Suprapubic skin (tissue), 4 donors: ENCODE measurements around the gene ZC3H4. TPM values are rescaled to one million over a fixed set of nuclear protein-coding genes. Genes with fewer than 3 reads are reported as not detected.

Source experiments
- DNase-seq, 2 donors: peaks; one replicate each; pipeline ENCODE4 v3.0.0-alpha.2; 2019; ENCODE audit warnings: low spot score in 2 of 2
- H3K27ac ChIP-seq: fragments of 200-600 bp; sonication (generic); one replicate; pipeline ENCODE4 v1.5.1; 2019
- H3K27me3 ChIP-seq: fragments of 200-600 bp; sonication (generic); one replicate; pipeline ENCODE4 v1.5.1; 2019
- H3K36me3 ChIP-seq: fragments of 200-600 bp; sonication (generic); one replicate; pipeline ENCODE4 v1.5.1; 2019
- H3K4me1 ChIP-seq: fragments of 200-600 bp; sonication (generic); one replicate; pipeline ENCODE4 v1.5.1; 2019
- H3K4me3 ChIP-seq: fragments of 200-600 bp; sonication (generic); one replicate; pipeline ENCODE4 v1.5.1; 2019; ENCODE audit warnings: mild to moderate bottlenecking
- H3K9me3 ChIP-seq: fragments of 200-600 bp; sonication (generic); one replicate; pipeline ENCODE4 v1.5.1; 2019
- EP300 ChIP-seq: sonication (generic); formaldehyde crosslinking; IDR thresholded peaks from one replicate; pipeline ENCODE4 v1.6.1; 2017; ENCODE audit warnings: antibody characterized with exemption
- POLR2A ChIP-seq, 2 donors: fragments of 450-650 bp; IDR thresholded peaks; one replicate each; pipeline ENCODE4 v1.6.1; 2017; ENCODE audit warnings: antibody characterized with exemption in 2 of 2, mild to moderate bottlenecking in 2 of 2, moderate library complexity in 2 of 2
- POLR2AphosphoS5 ChIP-seq, 3 donors: sonication (generic); formaldehyde crosslinking; IDR thresholded peaks; one replicate each; pipeline ENCODE4 v1.6.1; 2017; ENCODE audit warnings: antibody characterized with exemption in 3 of 3
- WGBS: methylation state at CpG from one replicate; pipeline ENCODE4 v1.1.5; 2018; 5-methylcytosine and 5-hydroxymethylcytosine counted together
- total RNA-seq, 4 donors: library from RNA; depleted of rRNA; stranded (reverse); fragments of >200 nt; gene quantifications; one replicate each; pipeline ENCODE4 v1.1.0, GENCODE V29; 2016
- TF ChIP-seq, protein P1 (sequence below), 2 donors: fragments of 200-600 bp in 1 of 2; fragments of 450-650 bp in 1 of 2; sonication (generic) in 1 of 2; IDR thresholded peaks; one replicate each; pipeline ENCODE4 v1.5.1; 2016 to 2019; ENCODE audit warnings: antibody characterized with exemption in 2 of 2, mild to moderate bottlenecking in 1 of 2, moderate library complexity in 1 of 2

Gene ZC3H4
- total RNA-seq, 4 donors from 2014 or later: 24.2 to 42.8 (median 31.7) TPM

DNA sequence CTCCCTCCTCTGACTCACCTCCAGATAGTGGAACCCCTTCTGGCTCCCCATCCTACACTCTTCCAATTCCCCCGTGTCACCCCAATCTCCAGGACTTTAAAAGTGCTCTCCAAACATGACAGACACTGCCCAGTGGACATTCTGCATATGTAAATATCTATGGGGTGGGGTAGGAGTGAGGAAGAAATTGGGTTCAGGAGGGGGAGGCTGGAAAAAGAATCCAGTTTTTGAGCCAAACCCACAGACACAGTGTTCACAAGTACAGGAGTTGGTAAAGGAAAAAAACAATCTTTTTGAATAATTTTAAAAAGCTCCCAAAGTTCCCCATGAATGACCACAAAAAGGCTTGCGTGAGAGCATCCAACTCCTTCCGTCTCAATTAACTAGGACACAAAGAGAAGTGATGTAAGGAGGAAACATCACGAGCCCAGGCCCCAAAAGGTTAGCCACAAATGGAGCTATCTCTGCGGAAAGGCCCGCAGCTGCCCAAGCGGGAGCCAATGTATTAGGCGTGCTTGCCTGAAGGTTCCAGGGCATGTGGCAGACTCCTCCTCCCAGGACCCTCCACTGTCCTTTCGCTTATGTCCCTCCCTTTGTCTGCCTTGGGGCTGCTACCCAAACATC is 18.0 kb downstream of the ZC3H4 start:
- no peak for DNase-seq

GRCh38 chr19:47094557-47095475 is 18.8 kb downstream of the ZC3H4 start:
- TF ChIP-seq POLR2AphosphoS5 (IDR thresholded peaks at IDR 0.05) (no peak), EP300 (no peak)
- H3K27me3 ChIP-seq: no peaks in the 10 kb centered on the region
- 55% methylated on average over 11 of the region's 15 CpGs for WGBS
- no peaks in the 10 kb centered on the region for H3K9me3 ChIP-seq
- peaks cover 40% of the 10 kb centered on the region for H3K36me3 ChIP-seq
- H3K4me3 ChIP-seq: no peak overlapping the region
- no peak for DNase-seq
- H3K4me1 ChIP-seq: peaks cover 56% of the 10 kb centered on the region
- peak overlapping the region; percentile 92 for H3K27ac ChIP-seq

More for the DNA sequence above, 18.0 kb downstream of the ZC3H4 start:
- no peaks in the 10 kb centered on the region for H3K9me3 ChIP-seq
- H3K4me3 ChIP-seq: no peak overlapping the region
- WGBS: 55% methylated on average over 9 of the region's 9 CpGs
- peaks cover 33% of the 10 kb centered on the region for H3K36me3 ChIP-seq
- no peaks in the 10 kb centered on the region for H3K27me3 ChIP-seq
- H3K4me1 ChIP-seq: peaks cover 56% of the 10 kb centered on the region
- TF ChIP-seq POLR2A (IDR thresholded peaks at IDR 0.05) (no peak), POLR2AphosphoS5 (IDR thresholded peaks at IDR 0.05) (no peak), EP300 (no peak)
- TF ChIP-seq, protein P1, sequence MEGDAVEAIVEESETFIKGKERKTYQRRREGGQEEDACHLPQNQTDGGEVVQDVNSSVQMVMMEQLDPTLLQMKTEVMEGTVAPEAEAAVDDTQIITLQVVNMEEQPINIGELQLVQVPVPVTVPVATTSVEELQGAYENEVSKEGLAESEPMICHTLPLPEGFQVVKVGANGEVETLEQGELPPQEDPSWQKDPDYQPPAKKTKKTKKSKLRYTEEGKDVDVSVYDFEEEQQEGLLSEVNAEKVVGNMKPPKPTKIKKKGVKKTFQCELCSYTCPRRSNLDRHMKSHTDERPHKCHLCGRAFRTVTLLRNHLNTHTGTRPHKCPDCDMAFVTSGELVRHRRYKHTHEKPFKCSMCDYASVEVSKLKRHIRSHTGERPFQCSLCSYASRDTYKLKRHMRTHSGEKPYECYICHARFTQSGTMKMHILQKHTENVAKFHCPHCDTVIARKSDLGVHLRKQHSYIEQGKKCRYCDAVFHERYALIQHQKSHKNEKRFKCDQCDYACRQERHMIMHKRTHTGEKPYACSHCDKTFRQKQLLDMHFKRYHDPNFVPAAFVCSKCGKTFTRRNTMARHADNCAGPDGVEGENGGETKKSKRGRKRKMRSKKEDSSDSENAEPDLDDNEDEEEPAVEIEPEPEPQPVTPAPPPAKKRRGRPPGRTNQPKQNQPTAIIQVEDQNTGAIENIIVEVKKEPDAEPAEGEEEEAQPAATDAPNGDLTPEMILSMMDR (IDR thresholded peaks at IDR 0.05): no peak
- H3K27ac ChIP-seq: peak overlapping the region; percentile 92

- H3K27ac ChIP-seq: peak overlapping the region; percentile 92
- DNase-seq: no peak
- H3K36me3 ChIP-seq: peaks cover 48% of the 10 kb centered on the region
Measured at GRCh38 chr19:47093841-47094240, 19.7 kb downstream of the ZC3H4 start.

GRCh38 chr19:47093254-47093653 is 20.3 kb downstream of the ZC3H4 start:
- WGBS: 77% methylated on average over 5 of the region's 5 CpGs
- H3K4me1 ChIP-seq: peaks cover 48% of the 10 kb centered on the region
- DNase-seq: no peak
- H3K36me3 ChIP-seq: peaks cover 54% of the 10 kb centered on the region
- H3K9me3 ChIP-seq: no peaks in the 10 kb centered on the region
- H3K27me3 ChIP-seq: no peaks in the 10 kb centered on the region
- no peak overlapping the region for H3K27ac ChIP-seq
- H3K4me3 ChIP-seq: no peak overlapping the region
- TF ChIP-seq, protein P1 (IDR thresholded peaks at IDR 0.05): no peak
- TF ChIP-seq POLR2A (IDR thresholded peaks at IDR 0.05): no peak
- TF ChIP-seq POLR2AphosphoS5 (IDR thresholded peaks at IDR 0.05): no peak
- TF ChIP-seq EP300: no peak

More at GRCh38 chr19:47093841-47094240, 19.7 kb downstream of the ZC3H4 start:
- Histone ChIP-seq H3K27me3 (no peaks in the 10 kb centered on the region), H3K9me3 (no peaks in the 10 kb centered on the region), H3K4me3 (no peak overlapping the region), H3K4me1 (peaks cover 54% of the 10 kb centered on the region)
- 84% methylated on average over 10 of the region's 10 CpGs for WGBS
- no peak for TF ChIP-seq EP300
- TF ChIP-seq POLR2A (IDR thresholded peaks at IDR 0.05): no peak
- TF ChIP-seq POLR2AphosphoS5 (IDR thresholded peaks at IDR 0.05): no peak
- TF ChIP-seq, protein P1 (IDR thresholded peaks at IDR 0.05): no peak

GRCh38 chr19:47089767-47090350 is 23.7 kb downstream of the ZC3H4 start:
- DNase-seq: no peak
- Histone ChIP-seq H3K9me3 (no peaks in the 10 kb centered on the region), H3K4me3 (no peak overlapping the region), H3K4me1 (peaks cover 14% of the 10 kb centered on the region), H3K27me3 (no peaks in the 10 kb centered on the region), H3K27ac (no peak overlapping the region), H3K36me3 (peaks cover 81% of the 10 kb centered on the region)
- TF ChIP-seq POLR2A (IDR thresholded peaks at IDR 0.05) (no peak), POLR2AphosphoS5 (IDR thresholded peaks at IDR 0.05) (no peak), EP300 (no peak)
- TF ChIP-seq, protein P1 (IDR thresholded peaks at IDR 0.05): no peak
- 96% methylated on average over 21 of the region's 21 CpGs for WGBS
